A549 treated with Hydrocortisone at 1 μM for 4 hours (cell line): ENCODE results near the gene CD3D. TPM values are rescaled to one million over a fixed set of nuclear protein-coding genes. Genes with fewer than 3 reads are reported as not detected.

Source experiments
- total RNA-seq: library from RNA; stranded (reverse); fragments of 200-300 nt; extraction: Qiagen RNA extraction; gene quantifications from 5 replicates; pipeline ENCODE4 v1.2.3, GENCODE V29; 2022

The CD3D gene
- not detected in 5 replicates for total RNA-seq

DNA sequence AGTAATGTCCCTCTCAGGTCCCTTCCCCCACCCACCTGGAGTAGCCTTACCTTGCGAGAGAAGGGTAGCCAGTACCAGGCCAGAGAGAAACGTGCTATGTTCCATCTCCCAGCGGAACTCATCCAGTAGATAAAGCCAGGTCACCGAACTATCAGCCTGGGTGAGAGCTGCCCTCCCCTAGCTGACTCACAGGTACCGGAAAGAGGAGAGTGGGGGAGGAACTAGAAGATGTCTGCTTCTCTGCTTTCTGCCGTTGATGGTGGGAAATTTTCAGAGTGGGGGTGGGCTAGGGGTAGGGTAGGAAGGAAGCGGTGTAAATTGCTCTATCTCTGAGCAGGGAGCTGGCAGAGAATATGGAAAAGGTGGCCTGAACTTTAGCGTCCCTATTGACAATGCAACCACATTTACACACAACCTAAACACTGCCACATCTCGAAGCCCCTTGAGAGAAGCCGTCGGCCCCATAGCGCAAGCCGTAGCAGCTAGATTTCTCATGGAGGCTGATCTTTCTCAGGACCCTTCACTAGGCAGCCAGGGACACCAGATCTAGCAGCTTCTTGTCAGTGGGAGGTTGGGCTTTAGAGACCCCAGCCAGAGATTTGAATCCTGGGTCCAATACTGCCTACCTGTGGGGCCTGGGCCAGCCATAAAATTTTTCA lies at the start of gene CD3D:
TSS of gene CD3D (minus strand) at position 203 of the 659 bp plus-strand sequence. CDS start at position 105, 98 bp downstream.

DNA sequence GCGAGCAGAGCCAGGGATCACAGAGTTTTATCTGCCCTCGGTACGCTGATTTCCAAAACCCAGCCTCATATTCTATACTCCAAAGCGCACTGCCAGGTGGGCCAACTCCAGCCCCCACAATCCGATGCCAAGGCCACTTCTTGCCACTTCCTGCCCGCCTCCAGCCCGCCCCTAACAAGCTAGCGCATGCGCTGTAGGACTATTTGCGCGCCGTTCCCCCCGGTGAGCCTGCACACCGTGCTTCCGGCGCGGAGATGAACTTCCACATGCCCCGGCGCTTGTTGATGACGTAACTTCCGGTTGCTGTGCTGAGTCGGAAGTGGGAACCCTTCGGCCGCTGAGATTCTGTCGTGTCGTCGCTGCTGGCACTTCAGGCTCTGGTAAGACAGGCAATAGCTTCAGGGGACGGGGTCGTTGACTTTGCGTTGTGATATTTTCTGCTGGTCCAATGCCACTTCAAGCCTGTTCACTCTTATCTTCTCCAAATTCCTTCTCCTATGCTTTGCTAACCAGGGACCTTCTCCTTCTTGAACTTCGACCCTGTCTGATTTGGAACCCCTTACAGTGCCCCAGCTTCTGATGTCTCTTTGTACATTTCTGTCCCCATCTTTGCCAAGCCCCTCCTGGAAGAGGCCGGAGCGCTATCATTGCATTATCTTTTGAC lies 16.9 kb upstream of the CD3D start, which contains the start of gene UBE4A:
TSS of gene UBE4A (plus strand) at position 306 of the 664 bp plus-strand sequence. CDS start 5,481 bp downstream, outside the sequence.

DNA sequence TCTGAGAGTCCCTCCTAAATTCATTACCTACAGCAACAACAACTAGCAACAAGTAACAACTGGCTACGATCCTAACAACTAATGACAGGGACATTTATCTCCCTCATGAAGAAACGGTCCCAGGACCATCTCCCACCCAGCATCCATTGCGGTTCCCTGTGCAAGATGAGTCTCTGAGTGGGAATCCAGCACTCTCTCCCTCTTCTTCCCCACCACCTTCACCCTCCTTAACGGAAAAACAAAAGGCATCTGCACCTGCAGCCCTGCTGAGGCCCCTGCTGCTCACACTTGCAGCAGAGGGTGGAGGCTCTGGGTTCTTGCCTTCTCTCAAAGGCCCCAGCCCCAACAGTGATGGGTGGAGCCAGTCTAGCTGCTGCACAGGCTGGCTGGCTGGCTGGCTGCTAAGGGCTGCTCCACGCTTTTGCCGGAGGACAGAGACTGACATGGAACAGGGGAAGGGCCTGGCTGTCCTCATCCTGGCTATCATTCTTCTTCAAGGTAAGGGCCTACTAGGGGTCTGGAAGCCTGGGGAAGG lies 1.5 kb upstream of the CD3D start, which contains the start of gene CD3G:
TSS of gene CD3G (plus strand) at position 364 of the 535 bp plus-strand sequence. CDS start at position 444, 80 bp downstream.

DNA sequence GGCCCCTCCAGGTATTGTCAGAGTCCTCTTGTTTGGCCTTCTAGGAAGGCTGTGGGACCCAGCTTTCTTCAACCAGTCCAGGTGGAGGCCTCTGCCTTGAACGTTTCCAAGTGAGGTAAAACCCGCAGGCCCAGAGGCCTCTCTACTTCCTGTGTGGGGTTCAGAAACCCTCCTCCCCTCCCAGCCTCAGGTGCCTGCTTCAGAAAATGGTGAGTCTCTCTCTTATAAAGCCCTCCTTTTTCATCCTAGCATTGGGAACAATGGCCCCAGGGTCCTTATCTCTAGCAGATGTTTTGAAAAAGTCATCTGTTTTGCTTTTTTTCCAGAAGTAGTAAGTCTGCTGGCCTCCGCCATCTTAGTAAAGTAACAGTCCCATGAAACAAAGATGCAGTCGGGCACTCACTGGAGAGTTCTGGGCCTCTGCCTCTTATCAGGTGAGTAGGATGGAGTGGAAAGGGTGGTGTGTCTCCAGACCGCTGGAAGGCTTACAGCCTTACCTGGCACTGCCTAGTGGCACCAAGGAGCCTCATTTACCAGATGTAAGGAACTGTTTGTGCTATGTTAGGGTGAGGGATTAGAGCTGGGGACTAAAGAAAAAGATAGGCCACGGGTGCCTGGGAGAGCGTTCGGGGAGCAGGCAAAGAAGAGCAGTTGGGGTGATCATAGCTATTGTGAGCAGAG lies 37.8 kb downstream of the CD3D start, which contains the start of gene CD3E:
TSS of gene CD3E (plus strand) at position 163 of the 681 bp plus-strand sequence. CDS start at position 386, 223 bp downstream.

Other genes starting within 250 kb of the CD3D start
- 0.06 to 0.21 TPM (median 0.07 TPM) in 4 of 5 replicates, not detected in the other for gene SCN4B, start 189.9 kb downstream of the CD3D start, total RNA-seq
- not detected in 5 replicates for gene SCN2B, start 166.1 kb downstream of the CD3D start, total RNA-seq
- not detected in 5 replicates for gene JAML, start 117.7 kb downstream of the CD3D start, total RNA-seq
- gene MPZL3, start 90.3 kb downstream of the CD3D start, total RNA-seq = 0.26 to 0.48 TPM (median 0.36 TPM) in 5 replicates
- 0.03 to 0.15 TPM (median 0.08 TPM) in 4 of 5 replicates, not detected in the other for gene MPZL2, start 78.4 kb downstream of the CD3D start, total RNA-seq
- gene CD3E, start 38.0 kb downstream of the CD3D start, total RNA-seq = not detected in 5 replicates
- gene CD3G, start 1.6 kb upstream of the CD3D start, total RNA-seq = not detected in 5 replicates
- gene UBE4A, start 16.9 kb upstream of the CD3D start, total RNA-seq = 8.5 to 12.5 TPM (median 9.1 TPM) in 5 replicates
- gene ATP5MG, start 58.9 kb upstream of the CD3D start, total RNA-seq = 119 to 208 TPM (median 188 TPM) in 5 replicates
- 9.3 to 19.5 TPM (median 12.7 TPM) in 5 replicates for gene KMT2A, start 93.8 kb upstream of the CD3D start, total RNA-seq
- gene TTC36, start 184.8 kb upstream of the CD3D start, total RNA-seq = not detected in 5 replicates
- gene TMEM25, start 188.5 kb upstream of the CD3D start, total RNA-seq = 0.26 to 0.68 TPM (median 0.40 TPM) in 5 replicates
- gene IFT46, start 223.2 kb upstream of the CD3D start, total RNA-seq = 14.7 to 19.0 TPM (median 16.6 TPM) in 5 replicates
- gene ARCN1, start 229.7 kb upstream of the CD3D start, total RNA-seq = 82.7 to 107 TPM (median 89.9 TPM) in 5 replicates